GM12864 (cell line): ENCODE data around the gene EXOC6B.

ENCODE experiments used
- DNase-seq: peaks from one replicate; pipeline ENCODE4 v3.0.0-alpha.2; 2011; ENCODE audit warnings: low read depth
- H3K4me3 ChIP-seq: 2 replicates; pipeline ENCODE4 v1.5.1; 2011; ENCODE audit warnings: mild to moderate bottlenecking, low read depth, low read length, control low read depth
- CTCF ChIP-seq: IDR thresholded peaks from 2 replicates; pipeline ENCODE4 v1.5.1; 2011; ENCODE audit warnings: low read depth, mild to moderate bottlenecking, moderate library complexity, low read length, control low read depth, inconsistent platforms; ENCODE audit errors: missing control alignments

EXOC6B gene

GRCh38 chr2:72843301-72843700 is 17.5 kb upstream of the EXOC6B start:
- TF ChIP-seq CTCF: peak; percentile 4
- no peak overlapping the region for H3K4me3 ChIP-seq
- no peak for DNase-seq

GRCh38 chr2:72841462-72842125 is 15.8 kb upstream of the EXOC6B start:
- H3K4me3 ChIP-seq: no peak overlapping the region
- no peak for DNase-seq
- TF ChIP-seq CTCF: no peak

- DNase-seq: no peak
- no peak overlapping the region for H3K4me3 ChIP-seq
- no peak for TF ChIP-seq CTCF
These were observed 14.2 kb upstream of the EXOC6B start for GRCh38 chr2:72840066-72840465.

GRCh38 chr2:72837171-72837570 is 11.3 kb upstream of the EXOC6B start:
- DNase-seq: no peak
- no peak for TF ChIP-seq CTCF

GRCh38 chr2:72835403-72835802 is 9.6 kb upstream of the EXOC6B start:
- no peak overlapping the region for H3K4me3 ChIP-seq
- no peak for DNase-seq
- TF ChIP-seq CTCF: no peak

More at GRCh38 chr2:72837171-72837570, 11.3 kb upstream of the EXOC6B start:
- no peak overlapping the region for H3K4me3 ChIP-seq

- no peak for DNase-seq
- no peak overlapping the region for H3K4me3 ChIP-seq
- no peak for TF ChIP-seq CTCF
These were observed 8.8 kb upstream of the EXOC6B start for GRCh38 chr2:72834596-72834995.

GRCh38 chr2:72833084-72833714 is 7.4 kb upstream of the EXOC6B start:
- DNase-seq: no peak
- no peak overlapping the region for H3K4me3 ChIP-seq
- no peak for TF ChIP-seq CTCF
